HG02623 (cell line): ENCODE results near the gene NALCN.
"Not testable (repeated sequence)": the region's sequence is repeated elsewhere in the genome, so short reads cannot be mapped to it uniquely, and the experiment has no call there.

Source experiments
- ATAC-seq: cut with Tn5 transposase; IDR thresholded peaks from one replicate; pipeline ENCODE4 v1.9.1; 2021; ENCODE audit warnings: moderate library complexity; ENCODE audit not compliant: unreplicated experiment

The NALCN gene

DNA sequence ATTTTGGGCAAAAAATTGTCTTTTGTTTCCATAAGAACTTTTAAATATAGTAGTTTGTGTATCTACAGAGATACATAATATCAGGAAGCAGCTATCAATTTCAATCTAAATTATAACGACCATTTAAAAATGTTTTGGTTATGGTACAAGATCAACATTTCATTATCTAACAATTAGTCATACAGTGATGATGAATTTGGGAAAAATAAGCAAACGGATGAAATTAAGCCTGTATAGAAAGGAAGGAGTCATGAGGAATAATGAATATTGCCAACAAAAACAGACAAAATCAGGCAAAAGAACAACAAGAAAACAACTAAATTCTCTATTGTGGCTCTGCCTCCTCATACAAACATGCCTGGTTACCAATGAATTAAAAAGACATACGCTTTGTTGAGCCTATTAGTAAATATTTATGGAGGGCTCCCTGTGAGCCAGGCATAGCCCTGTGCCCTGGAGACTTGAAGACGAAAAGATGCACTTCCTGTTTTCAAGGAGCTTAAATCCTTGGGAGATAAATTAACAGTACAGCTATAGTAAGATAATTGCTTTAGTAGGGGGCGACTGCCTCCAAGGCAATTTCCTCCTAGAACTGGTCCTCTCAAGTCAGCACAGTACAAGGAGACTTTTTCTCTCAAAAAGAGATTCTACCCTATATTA is 73.0 kb downstream of the NALCN start:
- no peak for ATAC-seq

DNA sequence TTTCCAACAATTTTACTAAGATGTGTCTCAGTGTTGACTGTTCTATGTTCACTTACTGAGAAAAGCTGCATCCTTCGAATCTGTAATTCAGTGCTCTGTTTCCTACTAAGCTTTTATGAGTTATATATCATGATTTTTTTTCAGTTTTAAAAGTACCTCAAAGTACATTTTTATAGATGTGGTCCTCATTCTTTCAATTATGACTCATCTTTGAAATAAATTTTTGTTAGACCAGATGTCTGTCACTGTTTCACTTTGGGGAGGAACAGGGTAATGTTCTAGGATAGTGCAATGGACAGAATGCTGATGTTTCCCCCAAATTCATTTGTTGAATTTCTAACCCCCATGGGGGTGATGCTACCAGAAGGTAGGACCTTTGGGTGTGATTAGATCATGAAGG is 74.8 kb downstream of the NALCN start:
- ATAC-seq: no peak

DNA sequence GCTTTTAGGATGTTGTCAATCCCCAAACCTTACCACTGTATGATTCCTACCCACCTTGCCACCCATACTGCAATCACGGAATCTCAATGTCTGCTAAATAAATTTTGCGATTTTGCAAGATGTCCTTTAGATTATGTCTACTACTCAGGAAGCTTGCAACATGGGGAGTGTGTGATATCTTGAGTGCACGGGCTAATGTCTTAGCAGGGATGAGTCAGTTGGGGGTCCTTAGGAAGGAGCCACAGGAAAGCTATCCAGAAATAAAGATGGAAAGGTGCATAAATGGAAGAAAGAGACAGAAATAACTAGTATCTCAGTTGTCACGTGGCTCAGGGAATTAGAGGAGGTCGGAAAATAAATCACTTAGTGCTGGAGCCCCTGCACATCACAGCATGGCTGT is 77.1 kb downstream of the NALCN start:
- no peak for ATAC-seq

GRCh38 chr13:101332583-101332982 is 83.7 kb downstream of the NALCN start:
- ATAC-seq: no peak

- ATAC-seq: no peak
Measured at GRCh38 chr13:101331731-101332130, 84.6 kb downstream of the NALCN start.

DNA sequence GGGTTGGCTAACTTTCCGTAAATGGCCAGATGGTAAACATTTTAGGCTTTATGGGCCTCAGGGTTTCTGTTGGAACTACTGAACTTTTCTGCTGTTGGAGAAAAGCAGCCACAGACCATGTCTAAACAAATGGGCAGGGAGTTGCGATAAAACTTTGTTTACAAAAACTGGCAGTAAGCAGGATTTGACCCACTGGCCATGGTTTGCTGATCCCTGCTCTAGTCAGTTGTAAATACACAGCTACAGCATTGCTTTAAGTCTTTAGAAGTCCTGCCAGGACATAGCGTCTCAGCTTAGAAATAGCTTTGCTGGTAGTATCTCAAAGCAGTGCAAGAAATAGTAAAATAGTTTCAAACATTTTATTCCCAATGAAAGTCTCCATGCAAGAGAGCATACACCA is 88.4 kb downstream of the NALCN start:
- ATAC-seq: no peak

DNA sequence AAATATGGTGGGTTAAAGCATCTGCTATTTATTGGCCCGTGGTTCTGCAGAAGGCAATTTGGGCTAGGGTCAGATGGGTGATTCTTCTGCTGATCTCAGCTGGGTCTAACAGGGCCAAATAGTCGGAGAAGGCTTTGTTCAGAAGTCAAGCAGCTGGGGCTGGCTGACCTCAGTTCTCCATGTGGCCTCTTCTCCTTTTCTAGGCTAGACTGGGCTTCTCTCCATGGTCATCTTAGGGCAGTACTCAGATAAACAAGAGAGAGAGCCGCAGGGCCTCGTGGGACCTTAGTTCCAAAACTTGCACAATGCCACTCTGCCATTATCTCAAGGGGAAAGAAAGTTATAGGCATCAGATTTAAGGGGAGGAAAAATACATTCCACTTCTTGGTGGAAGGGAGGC is 89.6 kb downstream of the NALCN start:
- no peak for ATAC-seq

DNA sequence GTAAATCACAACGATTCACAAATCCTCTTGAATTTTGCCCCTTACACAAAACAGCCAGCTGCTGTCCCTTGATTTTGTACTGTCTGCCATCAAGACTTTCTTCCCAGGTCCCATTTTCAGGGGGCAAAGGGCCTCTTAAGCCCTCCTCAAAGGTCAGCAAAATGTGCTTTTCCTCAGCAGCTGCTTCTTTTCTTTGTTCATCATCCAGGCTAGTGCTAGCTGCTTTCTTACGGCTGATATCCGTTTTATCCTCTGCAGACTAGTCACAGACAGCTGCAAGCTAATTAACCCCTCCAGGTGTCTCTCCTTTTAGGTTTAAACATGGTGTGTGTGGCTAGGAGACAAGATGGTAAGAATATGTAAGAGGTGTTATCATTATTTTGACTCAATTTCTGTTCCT is 90.9 kb downstream of the NALCN start:
- no peak for ATAC-seq

DNA sequence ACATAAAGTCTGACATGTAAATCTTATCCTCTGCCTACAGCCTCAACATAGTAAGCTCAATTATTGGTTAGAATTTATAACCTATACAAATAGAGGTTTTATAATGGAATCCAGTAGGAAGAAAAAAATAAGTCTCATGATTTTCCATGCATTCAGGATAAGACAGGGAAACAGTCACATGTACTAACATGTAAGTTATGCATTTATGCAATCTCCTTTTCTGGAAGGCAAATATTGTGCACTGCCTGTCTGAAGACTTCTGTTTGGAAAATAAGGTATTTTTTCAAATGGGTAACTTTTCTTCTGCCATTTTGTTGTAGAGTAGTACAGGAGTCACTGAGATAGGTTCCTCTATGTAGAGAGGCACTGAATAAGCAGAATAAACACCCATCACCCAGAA is 92.7 kb downstream of the NALCN start:
- ATAC-seq: no peak

DNA sequence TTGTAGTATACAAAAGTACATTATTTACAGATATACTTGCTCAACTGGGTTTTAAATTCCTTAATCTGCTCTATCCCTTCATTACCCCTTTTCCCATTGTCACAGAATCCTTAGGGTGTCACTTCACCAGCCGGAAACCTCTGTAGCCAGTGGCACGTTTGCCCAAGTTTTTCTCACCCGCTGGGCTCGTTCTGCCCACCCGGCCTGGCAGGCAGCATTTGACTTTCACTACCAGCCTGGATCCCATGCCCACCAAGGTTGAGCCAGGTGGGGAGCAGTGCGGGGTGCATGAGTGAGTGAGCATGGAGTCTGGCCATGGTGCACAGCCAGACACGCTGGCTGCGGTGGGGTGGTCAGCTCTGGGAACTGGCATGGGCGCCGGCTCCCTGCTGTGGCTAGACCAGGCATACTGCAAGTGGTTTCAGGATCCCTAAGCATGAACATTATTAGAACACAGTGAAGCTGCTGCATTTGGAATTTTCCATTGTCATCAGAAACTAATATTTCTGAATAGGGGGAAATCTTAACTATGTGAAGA is 98.3 kb downstream of the NALCN start:
- ATAC-seq: no peak

DNA sequence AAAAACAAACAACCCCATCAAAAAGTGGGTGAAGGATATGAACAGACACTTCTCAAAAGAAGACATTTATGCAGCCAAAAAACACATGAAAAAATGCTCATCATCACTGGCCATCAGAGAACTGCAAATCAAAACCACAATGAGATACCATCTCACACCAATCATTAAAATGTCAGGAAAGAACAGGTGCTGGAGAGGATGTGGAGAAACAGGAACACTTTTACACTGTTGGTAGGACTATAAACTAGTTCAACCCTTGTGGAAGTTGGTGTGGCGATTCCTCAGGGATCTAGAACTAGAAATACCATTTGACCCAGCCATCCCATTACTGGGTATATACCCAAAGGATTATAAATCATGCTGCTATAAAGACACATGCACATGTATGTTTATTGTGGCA is 102.8 kb downstream of the NALCN start:
- not testable (repeated sequence) for ATAC-seq

GRCh38 chr13:101309014-101309619 is 107.2 kb downstream of the NALCN start:
- ATAC-seq: no peak

DNA sequence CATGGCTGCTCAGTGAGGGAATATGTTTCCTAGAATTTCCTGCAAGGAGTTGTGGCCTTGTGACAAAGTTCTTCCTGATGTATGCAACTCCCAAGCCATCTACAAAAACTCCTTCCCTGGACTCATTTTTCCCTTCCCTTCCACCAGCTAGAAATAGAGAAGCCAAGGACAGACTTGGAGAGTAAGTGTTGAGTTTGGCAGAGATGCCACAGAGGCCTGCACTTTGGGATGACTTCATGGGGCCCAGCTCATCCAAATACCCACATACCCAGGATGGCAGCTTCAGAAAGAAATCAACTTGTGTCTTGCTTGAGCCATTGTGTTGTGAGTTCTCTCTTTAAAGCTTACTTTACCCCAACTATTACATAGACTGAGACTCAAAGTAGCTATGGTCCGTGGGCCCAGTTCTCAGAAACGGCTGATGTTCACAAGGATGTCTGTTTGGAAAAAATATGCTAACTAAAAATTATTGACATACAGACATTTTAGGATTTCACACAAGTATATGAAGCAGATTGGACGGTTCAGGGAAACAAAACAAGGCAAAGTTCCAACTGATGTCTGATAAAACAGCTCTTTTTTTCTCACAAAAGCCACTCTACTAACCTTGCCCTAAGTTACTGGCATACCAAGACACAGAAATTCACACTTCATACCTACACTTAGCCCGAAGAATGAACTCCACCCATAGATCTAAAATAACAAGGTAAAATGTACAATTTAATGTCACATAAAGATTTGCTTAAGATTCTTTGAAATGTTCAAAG is 107.9 kb downstream of the NALCN start:
- ATAC-seq: no peak

GRCh38 chr13:101307181-101307701 is 109.1 kb downstream of the NALCN start:
- ATAC-seq: no peak

DNA sequence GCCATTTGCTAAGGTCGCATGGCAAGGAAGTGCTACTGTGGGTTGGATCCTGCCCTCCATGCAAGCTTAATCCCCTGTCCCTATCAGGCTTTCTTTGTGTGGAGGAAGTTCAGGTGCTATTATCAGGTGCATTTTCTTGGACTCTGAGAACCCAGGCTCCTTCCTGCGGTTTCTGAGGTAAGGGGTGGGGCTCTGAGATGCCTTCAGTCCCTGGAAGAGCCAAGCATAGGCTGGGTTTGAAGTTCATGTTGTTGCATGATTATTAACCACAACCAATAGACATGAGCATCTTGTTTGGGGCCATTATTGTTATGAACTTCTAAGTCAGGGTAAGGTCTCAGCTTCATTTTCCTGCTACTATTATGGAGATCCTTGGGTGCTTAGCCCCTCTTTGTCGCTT is 109.5 kb downstream of the NALCN start:
- ATAC-seq: no peak

DNA sequence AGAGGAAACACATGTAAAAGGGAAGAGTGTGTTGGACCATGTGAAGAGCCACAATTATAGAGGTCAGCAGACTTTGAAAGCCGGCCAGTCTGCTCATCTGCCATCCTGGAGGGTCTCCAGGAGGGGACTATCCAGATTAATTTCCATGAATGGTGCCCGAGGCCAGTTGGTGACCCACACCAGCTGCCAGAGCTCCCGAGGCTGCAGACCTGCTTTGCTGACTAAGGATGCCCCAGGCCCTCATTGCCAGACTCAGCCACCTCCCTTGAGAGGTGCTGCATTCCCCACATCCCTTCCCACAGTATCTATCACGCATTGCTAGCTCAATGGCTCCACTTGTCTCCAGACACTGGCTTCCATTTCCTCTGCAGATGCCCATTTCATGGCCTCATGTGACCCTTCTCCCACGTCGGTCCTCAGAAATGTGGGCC is 110.3 kb downstream of the NALCN start:
- ATAC-seq: no peak

GRCh38 chr13:101303521-101303920 is 112.8 kb downstream of the NALCN start:
- ATAC-seq: no peak

- no peak for ATAC-seq
Measured at GRCh38 chr13:101301053-101301452, 115.3 kb downstream of the NALCN start.

DNA sequence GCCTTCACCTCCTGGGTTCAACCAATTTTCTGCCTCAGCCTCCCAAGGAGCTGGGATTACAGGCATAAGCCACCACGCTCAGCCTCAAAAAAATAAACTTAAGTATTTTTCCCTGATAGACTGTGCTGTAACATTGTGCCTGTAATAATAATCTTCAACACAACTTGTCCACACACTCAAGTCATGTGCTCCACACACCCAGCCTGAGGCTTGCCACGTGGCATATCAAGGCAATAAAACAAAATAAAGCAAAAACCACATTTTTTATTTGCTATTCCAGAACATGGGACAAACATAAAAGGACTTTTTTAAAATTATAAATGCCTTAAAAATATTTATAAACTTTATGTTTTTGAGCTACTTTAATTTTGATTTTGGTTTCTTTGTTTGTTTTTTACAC is 115.8 kb downstream of the NALCN start:
- no peak for ATAC-seq

DNA sequence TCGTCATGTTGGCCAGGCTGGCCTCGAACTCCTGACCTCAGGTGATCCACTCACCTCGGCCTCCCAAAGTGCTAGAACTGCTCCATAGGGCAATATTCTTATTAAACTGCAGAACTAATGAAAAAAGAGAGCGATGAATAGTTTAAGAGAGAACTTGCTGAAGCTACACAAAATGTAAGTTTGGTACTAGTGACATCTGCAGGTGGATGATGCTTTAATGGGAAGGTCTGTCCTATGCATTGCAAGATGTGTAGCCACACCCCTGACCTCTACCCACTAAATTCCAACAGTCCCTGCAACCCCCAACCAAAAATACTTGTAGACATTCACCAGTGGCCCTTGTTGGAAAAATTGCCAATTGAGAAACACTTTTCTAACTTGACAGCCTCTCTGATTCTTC is 117.8 kb downstream of the NALCN start:
- ATAC-seq: no peak

GRCh38 chr13:101297794-101298193 is 118.5 kb downstream of the NALCN start:
- ATAC-seq: no peak

- ATAC-seq: no peak
Measured at GRCh38 chr13:101292711-101293110, 123.6 kb downstream of the NALCN start.
